ENCODE data around the gene STPG3. TPM values are rescaled to one million over a fixed set of nuclear protein-coding genes. Genes with fewer than 3 reads are reported as not detected.
A peak's percentile ranks its signal among the peaks of the same experiment; 100 is the strongest.

STPG3 gene
- polyA plus RNA-seq, result not detected

GRCh38 chr9:137251194-137251461, at the start of gene STPG3:
Gene STPG3, plus strand, starts transcription at chr9:137251286. Its CDS starts 1 bp downstream, at chr9:137251287.
- H3K4me3 Mint-ChIP-seq, result no peak within 1 kb of the TSS

GRCh38 chr9:137202966-137203365, 48.1 kb upstream of the STPG3 start:
- no peak for DNase-seq
- Mint-ChIP-seq H3K36me3 (no peaks in the 10 kb centered on the region), H3K4me1 (peaks cover 42 to 46% of the 10 kb centered on the region in 2 donors), H3K9me3 (no peaks in the 10 kb centered on the region), H3K4me3 (peak overlapping the region in 1 of 5 donors; percentile 7), H3K27ac (no peak overlapping the region), H3K27me3 (ENCODE audit: low read depth in 3 of 3) (peaks cover 0 to 4% (median 2%) of the 10 kb centered on the region in 3 donors)

More at GRCh38 chr9:137251194-137251461, at the start of gene STPG3:
- no peak for DNase-seq
- peaks cover 9% of the 10 kb centered on the region in 2 donors for H3K4me1 Mint-ChIP-seq
- peaks cover 0 to 2% (median 0%) of the 10 kb centered on the region in 6 donors for H3K9me3 Mint-ChIP-seq
- H3K36me3 Mint-ChIP-seq, result no peaks in the 10 kb centered on the region
- no peak within 1 kb of the TSS for H3K27ac Mint-ChIP-seq
- H3K27me3 Mint-ChIP-seq (ENCODE audit: low read depth in 3 of 3), result peaks cover 0 to 5% (median 3%) of the 10 kb centered on the region in 3 donors

- Mint-ChIP-seq H3K36me3 (no peaks in the 10 kb centered on the region), H3K27ac (peak overlapping the region; percentile 86 to 96 (median 95)), H3K27me3 (ENCODE audit: low read depth in 3 of 3) (peaks cover 0 to 4% (median 2%) of the 10 kb centered on the region in 3 donors), H3K9me3 (no peaks in the 10 kb centered on the region), H3K4me1 (peaks cover 43 to 46% of the 10 kb centered on the region in 2 donors), H3K4me3 (peak overlapping the region; percentile 90 to 91 (median 91))
- no peak for DNase-seq
Measured at GRCh38 chr9:137204731-137205125, 46.4 kb upstream of the STPG3 start.

DNA sequence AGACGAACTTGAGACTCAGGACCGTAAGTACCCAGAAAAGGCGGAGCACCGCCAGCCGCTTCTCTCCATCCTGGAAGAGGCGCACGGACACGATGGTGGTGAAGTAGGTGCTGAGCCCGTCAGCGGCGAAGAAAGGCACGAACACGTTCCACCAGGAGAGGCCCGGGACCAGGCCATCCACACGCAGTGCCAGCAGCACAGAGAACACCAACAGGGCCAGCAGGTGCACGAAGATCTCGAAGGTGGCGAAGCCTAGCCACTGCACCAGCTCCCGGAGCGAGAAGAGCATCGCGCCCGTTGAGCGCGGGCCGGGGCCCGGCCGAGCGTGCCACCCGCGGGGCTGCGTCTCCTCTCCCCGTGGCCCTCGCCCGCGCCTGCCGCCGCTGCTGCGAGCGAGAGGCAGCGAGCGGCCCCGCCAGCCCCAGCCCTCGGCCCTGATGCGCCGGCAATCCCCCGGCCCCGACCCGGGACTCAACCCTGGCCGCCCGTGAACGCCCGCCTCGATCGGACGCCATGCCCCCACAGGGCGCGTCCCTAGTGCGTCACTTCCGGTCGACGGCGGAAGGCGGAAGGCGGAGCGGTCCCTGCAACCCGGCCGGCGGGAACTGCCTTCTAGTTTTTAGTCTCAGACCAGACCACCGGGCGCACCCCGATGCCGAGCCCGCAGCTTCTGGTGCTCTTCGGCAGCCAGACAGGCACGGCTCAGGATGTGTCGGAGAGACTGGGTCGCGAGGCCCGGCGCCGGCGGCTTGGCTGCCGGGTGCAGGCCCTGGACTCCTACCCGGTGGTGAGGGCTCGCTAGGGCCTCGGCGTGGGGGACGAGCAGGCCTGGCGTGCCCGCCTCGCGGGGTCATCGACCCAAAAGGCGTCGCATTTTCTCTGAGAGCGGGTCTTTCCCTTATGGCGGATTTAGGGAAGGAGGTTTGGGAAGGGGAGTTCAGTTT, 45.7 kb upstream of the STPG3 start, which contains the start of the genes NDOR1 and TMEM203:
NDOR1 (plus strand) TSS at position 575 of the 944 bp plus-strand sequence; CDS start at position 653, 78 bp downstream.
TMEM203 (minus strand) TSS at position 523 of the 944 bp plus-strand sequence; CDS start at position 289, 234 bp downstream.
- H3K4me1 Mint-ChIP-seq, result peaks cover 43 to 46% of the 10 kb centered on the region in 2 donors
- peak; percentile 91 to 92 (median 91) for DNase-seq

DNA sequence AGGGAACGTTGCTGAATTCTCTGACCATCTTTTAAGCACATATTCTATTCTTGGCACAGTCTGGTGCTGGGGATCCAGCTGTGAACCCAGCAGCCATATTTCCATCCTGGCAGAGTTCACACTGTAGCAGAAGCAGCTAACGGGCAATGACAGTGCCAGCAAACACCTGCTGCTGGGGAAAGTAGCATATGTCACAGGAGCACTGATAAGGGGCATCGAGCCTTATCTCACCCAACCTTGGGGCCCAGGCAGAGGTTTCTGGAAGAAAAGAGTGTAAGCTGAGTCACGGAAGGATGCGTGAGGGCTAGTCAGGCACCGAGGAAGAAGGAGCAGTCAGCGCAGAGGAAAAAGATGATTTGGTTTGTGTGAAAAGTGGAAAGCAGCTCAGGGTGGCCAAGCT, 44.5 kb upstream of the STPG3 start:
- Mint-ChIP-seq H3K4me1 (peaks cover 42 to 43% of the 10 kb centered on the region in 2 donors), H3K4me3 (peak overlapping the region; percentile 83 to 91 (median 90))

More for the DNA sequence above, 45.7 kb upstream of the STPG3 start, which contains the start of the genes NDOR1 and TMEM203:
- H3K27me3 Mint-ChIP-seq (ENCODE audit: low read depth in 3 of 3), result peaks cover 0 to 4% (median 2%) of the 10 kb centered on the region in 3 donors
- peak within 1 kb of the TSS; percentile 86 to 96 (median 95) for H3K27ac Mint-ChIP-seq
- peak within 1 kb of the TSS; percentile 90 to 91 (median 91) for H3K4me3 Mint-ChIP-seq
- H3K36me3 Mint-ChIP-seq, result no peaks in the 10 kb centered on the region
- H3K9me3 Mint-ChIP-seq, result no peaks in the 10 kb centered on the region

DNA sequence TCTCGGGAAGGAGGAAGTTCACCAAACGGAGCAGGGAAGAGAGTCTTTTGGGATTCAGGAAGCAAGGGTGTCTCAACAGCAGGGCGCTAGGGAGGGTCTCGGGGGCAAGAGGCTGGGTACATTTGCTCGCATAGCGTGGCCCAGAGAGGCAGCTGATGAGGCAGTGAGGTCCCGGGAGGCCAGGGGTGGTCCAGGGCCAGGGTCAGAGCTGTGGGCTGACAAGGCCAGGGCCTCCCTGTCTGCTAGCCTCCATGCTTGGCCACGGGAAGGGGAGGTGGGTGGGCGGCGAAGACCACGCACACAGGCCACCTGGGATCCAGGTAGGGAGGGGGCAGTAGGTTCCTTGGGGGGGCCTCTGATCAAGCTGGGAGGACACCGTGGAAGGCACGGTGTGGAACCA, 39.6 kb upstream of the STPG3 start:
- Mint-ChIP-seq H3K27me3 (ENCODE audit: low read depth in 3 of 3) (peaks cover 0 to 1% (median 0%) of the 10 kb centered on the region in 3 donors), H3K36me3 (no peaks in the 10 kb centered on the region), H3K9me3 (peaks cover 0 to 1% (median 0%) of the 10 kb centered on the region in 6 donors), H3K4me1 (peaks cover 12 to 14% of the 10 kb centered on the region in 2 donors), H3K4me3 (no peak overlapping the region), H3K27ac (no peak overlapping the region)
- DNase-seq, result no peak

More for the DNA sequence above, 44.5 kb upstream of the STPG3 start:
- Mint-ChIP-seq H3K9me3 (peaks cover 0 to 1% (median 0%) of the 10 kb centered on the region in 6 donors), H3K36me3 (no peaks in the 10 kb centered on the region), H3K27me3 (ENCODE audit: low read depth in 3 of 3) (peaks cover 0 to 2% (median 2%) of the 10 kb centered on the region in 3 donors), H3K27ac (peak overlapping the region; percentile 85 to 95 (median 89))
- DNase-seq, result no peak

GRCh38 chr9:137212520-137212919, 38.6 kb upstream of the STPG3 start:
- Mint-ChIP-seq H3K36me3 (no peaks in the 10 kb centered on the region), H3K27me3 (ENCODE audit: low read depth in 3 of 3) (no peaks in the 10 kb centered on the region), H3K9me3 (peaks cover 0 to 1% (median 0%) of the 10 kb centered on the region in 6 donors), H3K4me3 (no peak overlapping the region), H3K4me1 (peaks cover 3 to 4% of the 10 kb centered on the region in 2 donors), H3K27ac (no peak overlapping the region)
- no peak for DNase-seq

- H3K27ac Mint-ChIP-seq, result peak overlapping the region in 1 of 6 donors; percentile 46
- H3K9me3 Mint-ChIP-seq, result peaks cover 0 to 1% (median 0%) of the 10 kb centered on the region in 6 donors
- H3K36me3 Mint-ChIP-seq, result no peaks in the 10 kb centered on the region
- no peak for DNase-seq
- no peak overlapping the region for H3K4me3 Mint-ChIP-seq
- peaks cover 0 to 2% of the 10 kb centered on the region in 2 donors for H3K4me1 Mint-ChIP-seq
- H3K27me3 Mint-ChIP-seq (ENCODE audit: low read depth in 3 of 3), result no peaks in the 10 kb centered on the region
Measured at GRCh38 chr9:137213160-137214060, 37.7 kb upstream of the STPG3 start.

DNA sequence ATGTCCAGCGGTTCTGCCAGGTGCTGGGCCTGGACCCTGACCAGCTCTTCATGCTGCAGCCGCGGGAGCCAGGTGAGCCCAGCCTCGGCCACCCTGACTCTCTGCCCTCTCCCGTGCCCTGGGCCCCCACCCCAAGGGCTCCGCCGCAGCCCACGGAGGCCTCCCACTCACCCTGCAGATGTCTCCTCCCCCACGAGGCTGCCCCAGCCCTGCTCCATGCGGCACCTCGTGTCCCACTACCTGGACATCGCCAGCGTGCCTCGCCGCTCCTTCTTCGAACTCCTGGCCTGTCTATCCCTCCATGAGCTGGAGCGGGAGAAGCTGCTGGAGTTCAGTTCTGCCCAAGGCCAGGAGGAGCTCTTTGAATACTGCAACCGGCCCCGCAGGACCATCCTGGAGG, 36.5 kb upstream of the STPG3 start:
- no peaks in the 10 kb centered on the region for H3K27me3 Mint-ChIP-seq (ENCODE audit: low read depth in 3 of 3)
- no peak overlapping the region for H3K4me3 Mint-ChIP-seq
- no peak for DNase-seq
- H3K9me3 Mint-ChIP-seq, result peaks cover 0 to 1% (median 0%) of the 10 kb centered on the region in 6 donors
- no peak overlapping the region for H3K27ac Mint-ChIP-seq
- H3K36me3 Mint-ChIP-seq, result no peaks in the 10 kb centered on the region
- H3K4me1 Mint-ChIP-seq, result no peaks in the 10 kb centered on the region

DNA sequence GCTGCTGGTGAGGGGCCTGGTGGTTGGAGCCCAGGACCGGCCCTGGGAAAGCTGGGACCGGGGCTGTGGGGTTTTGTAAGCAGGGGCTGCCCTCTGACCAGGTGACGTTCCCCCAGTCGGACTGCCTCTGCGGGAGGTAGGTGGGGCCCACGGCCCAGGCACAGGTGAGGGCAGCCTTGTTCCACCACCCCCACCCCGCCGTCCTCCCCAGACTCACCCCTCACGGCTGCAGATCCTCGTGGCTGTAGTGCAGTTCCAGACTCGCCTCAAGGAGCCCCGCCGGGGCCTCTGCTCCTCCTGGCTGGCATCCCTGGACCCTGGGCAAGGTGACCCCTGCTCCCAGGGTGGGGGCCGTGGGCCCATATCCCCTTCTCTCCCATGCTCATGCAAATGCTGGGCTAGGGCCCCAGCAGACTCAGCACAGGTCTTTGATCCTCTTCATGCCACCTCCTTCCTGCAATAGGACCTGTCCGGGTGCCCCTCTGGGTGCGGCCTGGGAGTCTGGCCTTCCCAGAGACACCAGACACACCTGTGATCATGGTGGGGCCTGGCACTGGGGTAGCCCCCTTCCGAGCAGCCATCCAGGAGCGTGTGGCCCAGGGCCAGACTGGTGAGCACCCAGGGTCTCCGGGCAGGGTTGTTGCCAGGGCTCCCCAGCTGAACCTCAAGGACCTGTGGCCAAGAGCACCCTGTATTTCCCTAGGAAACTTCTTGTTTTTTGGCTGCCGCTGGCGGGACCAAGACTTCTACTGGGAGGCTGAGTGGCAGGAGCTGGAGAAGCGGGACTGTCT, 35.7 kb upstream of the STPG3 start:
- peaks cover 0 to 2% (median 0%) of the 10 kb centered on the region in 3 donors for H3K27me3 Mint-ChIP-seq (ENCODE audit: low read depth in 3 of 3)
- H3K4me3 Mint-ChIP-seq, result no peak overlapping the region
- H3K9me3 Mint-ChIP-seq, result peaks cover 0 to 1% (median 0%) of the 10 kb centered on the region in 6 donors
- no peak for DNase-seq
- H3K36me3 Mint-ChIP-seq, result no peaks in the 10 kb centered on the region
- no peak overlapping the region for H3K27ac Mint-ChIP-seq
- H3K4me1 Mint-ChIP-seq, result no peaks in the 10 kb centered on the region

- DNase-seq, result no peak
- Mint-ChIP-seq H3K27ac (no peak overlapping the region), H3K27me3 (ENCODE audit: low read depth in 3 of 3) (peaks cover 0 to 2% (median 0%) of the 10 kb centered on the region in 3 donors), H3K9me3 (peaks cover 0 to under 1% (median 0%) of the 10 kb centered on the region in 6 donors), H3K4me3 (no peak overlapping the region), H3K36me3 (no peaks in the 10 kb centered on the region), H3K4me1 (no peaks in the 10 kb centered on the region)
Measured at GRCh38 chr9:137216188-137216965, 34.7 kb upstream of the STPG3 start.
